HL-60 (cell line): ENCODE measurements around the gene CCDC51.

Source experiments
- GABPA ChIP-seq: IDR thresholded peaks from 2 replicates; pipeline ENCODE4 v1.6.1; 2012; ENCODE audit warnings: low read depth
- POLR2AphosphoS5 ChIP-seq: IDR thresholded peaks from 2 replicates; pipeline ENCODE4 v1.6.1; 2012; ENCODE audit warnings: low read depth
- SPI1 ChIP-seq: IDR thresholded peaks from 2 replicates; pipeline ENCODE4 v1.6.1; 2012; ENCODE audit warnings: low read depth, mild to moderate bottlenecking, borderline replicate concordance
- TF ChIP-seq, protein P1 (sequence below): IDR thresholded peaks from one replicate; pipeline ENCODE4 v1.5.1; 2011; ENCODE audit warnings: low read length, control low read depth, inconsistent platforms; ENCODE audit not compliant: insufficient read depth
- TF ChIP-seq, protein P2 (sequence below): IDR thresholded peaks from 2 replicates; pipeline ENCODE4 v1.6.1; 2012; ENCODE audit warnings: low read depth; ENCODE audit not compliant: insufficient replicate concordance

DNA sequence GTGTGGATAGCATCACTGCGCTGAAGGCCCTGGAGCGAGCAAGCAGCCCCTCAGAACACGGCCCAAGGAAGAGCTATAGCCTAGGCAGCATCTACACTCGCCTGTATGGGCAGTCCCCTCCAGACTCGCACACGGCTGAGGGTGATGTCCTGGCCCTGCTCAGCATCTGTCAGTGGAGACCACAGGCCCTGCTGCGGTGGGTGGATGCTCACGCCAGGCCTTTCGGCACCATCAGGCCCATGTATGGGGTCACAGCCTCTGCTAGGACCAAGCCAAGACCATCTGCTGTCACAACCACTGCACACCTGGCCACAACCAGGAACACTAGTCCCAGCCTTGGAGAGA, 27.2 kb upstream of the CCDC51 start:
- TF ChIP-seq, protein P1, sequence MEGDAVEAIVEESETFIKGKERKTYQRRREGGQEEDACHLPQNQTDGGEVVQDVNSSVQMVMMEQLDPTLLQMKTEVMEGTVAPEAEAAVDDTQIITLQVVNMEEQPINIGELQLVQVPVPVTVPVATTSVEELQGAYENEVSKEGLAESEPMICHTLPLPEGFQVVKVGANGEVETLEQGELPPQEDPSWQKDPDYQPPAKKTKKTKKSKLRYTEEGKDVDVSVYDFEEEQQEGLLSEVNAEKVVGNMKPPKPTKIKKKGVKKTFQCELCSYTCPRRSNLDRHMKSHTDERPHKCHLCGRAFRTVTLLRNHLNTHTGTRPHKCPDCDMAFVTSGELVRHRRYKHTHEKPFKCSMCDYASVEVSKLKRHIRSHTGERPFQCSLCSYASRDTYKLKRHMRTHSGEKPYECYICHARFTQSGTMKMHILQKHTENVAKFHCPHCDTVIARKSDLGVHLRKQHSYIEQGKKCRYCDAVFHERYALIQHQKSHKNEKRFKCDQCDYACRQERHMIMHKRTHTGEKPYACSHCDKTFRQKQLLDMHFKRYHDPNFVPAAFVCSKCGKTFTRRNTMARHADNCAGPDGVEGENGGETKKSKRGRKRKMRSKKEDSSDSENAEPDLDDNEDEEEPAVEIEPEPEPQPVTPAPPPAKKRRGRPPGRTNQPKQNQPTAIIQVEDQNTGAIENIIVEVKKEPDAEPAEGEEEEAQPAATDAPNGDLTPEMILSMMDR = no peak
- TF ChIP-seq GABPA = no peak
- no peak; the same call in 1 of the 2 replicates for TF ChIP-seq POLR2AphosphoS5
- TF ChIP-seq, protein P2, sequence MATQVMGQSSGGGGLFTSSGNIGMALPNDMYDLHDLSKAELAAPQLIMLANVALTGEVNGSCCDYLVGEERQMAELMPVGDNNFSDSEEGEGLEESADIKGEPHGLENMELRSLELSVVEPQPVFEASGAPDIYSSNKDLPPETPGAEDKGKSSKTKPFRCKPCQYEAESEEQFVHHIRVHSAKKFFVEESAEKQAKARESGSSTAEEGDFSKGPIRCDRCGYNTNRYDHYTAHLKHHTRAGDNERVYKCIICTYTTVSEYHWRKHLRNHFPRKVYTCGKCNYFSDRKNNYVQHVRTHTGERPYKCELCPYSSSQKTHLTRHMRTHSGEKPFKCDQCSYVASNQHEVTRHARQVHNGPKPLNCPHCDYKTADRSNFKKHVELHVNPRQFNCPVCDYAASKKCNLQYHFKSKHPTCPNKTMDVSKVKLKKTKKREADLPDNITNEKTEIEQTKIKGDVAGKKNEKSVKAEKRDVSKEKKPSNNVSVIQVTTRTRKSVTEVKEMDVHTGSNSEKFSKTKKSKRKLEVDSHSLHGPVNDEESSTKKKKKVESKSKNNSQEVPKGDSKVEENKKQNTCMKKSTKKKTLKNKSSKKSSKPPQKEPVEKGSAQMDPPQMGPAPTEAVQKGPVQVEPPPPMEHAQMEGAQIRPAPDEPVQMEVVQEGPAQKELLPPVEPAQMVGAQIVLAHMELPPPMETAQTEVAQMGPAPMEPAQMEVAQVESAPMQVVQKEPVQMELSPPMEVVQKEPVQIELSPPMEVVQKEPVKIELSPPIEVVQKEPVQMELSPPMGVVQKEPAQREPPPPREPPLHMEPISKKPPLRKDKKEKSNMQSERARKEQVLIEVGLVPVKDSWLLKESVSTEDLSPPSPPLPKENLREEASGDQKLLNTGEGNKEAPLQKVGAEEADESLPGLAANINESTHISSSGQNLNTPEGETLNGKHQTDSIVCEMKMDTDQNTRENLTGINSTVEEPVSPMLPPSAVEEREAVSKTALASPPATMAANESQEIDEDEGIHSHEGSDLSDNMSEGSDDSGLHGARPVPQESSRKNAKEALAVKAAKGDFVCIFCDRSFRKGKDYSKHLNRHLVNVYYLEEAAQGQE = no peak
- TF ChIP-seq SPI1 = no peak
